Testis (tissue), 2 donors: ENCODE measurements around the gene PTPRQ.

Experiments used
- POLR2A ChIP-seq: fragments of 450-650 bp; IDR thresholded peaks from one replicate; pipeline ENCODE4 v1.6.1; 2017; ENCODE audit warnings: antibody characterized with exemption, mild to moderate bottlenecking, moderate library complexity
- TF ChIP-seq, protein P1 (sequence below), 3 experiments: fragments of 450-650 bp in 2 of 3; fragments of 200-600 bp in 1 of 3; sonication (generic) in 1 of 3; IDR thresholded peaks; one replicate each; pipeline ENCODE4 v1.5.1; 2016 to 2019; ENCODE audit warnings: antibody characterized with exemption in 3 of 3, mild to moderate bottlenecking in 2 of 3, moderate library complexity in 1 of 3

DNA sequence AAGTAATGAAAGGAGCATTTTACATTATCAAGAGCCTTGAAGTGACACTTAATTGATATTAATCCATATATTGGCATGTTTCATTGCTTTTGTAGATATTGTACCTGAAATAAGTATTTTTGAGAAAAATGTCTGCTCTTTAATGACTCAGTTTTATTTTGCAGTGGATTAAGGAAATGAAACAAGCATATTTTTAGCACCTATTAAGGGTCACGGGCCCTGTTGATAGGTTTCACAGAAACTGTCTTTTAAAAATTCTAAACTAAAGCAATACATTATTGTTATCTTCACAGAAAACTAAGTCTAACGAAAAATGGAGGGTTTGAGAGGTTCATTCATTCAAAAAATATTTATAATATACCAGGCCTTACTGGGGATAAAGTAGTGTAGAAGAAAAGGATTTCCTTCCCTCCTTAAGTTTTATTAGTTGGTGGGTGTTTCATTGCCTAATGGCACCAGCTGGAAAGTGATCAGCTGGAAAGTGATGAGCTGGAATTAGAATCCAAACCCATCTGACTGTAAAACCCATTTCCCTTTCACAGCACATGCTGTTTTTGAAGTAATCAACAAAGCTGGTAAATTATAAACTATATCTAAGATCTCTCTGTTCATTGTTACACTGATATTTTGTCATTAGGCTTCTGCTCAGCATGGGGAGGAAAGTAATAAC lies 54.2 kb downstream of the PTPRQ start:
- TF ChIP-seq, protein P1, sequence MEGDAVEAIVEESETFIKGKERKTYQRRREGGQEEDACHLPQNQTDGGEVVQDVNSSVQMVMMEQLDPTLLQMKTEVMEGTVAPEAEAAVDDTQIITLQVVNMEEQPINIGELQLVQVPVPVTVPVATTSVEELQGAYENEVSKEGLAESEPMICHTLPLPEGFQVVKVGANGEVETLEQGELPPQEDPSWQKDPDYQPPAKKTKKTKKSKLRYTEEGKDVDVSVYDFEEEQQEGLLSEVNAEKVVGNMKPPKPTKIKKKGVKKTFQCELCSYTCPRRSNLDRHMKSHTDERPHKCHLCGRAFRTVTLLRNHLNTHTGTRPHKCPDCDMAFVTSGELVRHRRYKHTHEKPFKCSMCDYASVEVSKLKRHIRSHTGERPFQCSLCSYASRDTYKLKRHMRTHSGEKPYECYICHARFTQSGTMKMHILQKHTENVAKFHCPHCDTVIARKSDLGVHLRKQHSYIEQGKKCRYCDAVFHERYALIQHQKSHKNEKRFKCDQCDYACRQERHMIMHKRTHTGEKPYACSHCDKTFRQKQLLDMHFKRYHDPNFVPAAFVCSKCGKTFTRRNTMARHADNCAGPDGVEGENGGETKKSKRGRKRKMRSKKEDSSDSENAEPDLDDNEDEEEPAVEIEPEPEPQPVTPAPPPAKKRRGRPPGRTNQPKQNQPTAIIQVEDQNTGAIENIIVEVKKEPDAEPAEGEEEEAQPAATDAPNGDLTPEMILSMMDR (IDR thresholded peaks at IDR 0.05), result no peak
- no peak for TF ChIP-seq POLR2A
